Gastroesophageal sphincter (tissue), 4 donors: ENCODE data around the gene LYPD3. TPM values are rescaled to one million over a fixed set of nuclear protein-coding genes. Genes with fewer than 3 reads are reported as not detected.
A peak's percentile ranks its signal among the peaks of the same experiment; 100 is the strongest.
"Not testable (repeated sequence)": the region's sequence is repeated elsewhere in the genome, so short reads cannot be mapped to it uniquely, and the experiment has no call there.

Experiments used
- ATAC-seq: fragments of 150-250 bp; one replicate; pipeline ENCODE4 v1.9.1; 2016; ENCODE audit warnings: mild to moderate bottlenecking, moderate library complexity
- H3K27ac ChIP-seq, 4 donors: fragments of 200-600 bp; sonication (generic) in 3 of 4; 1 replicate in 3 of 4; 2 replicates in 1 of 4; pipeline ENCODE4 v1.5.1; 2016 to 2019
- H3K27me3 ChIP-seq: fragments of 200-600 bp; sonication (generic); one replicate; pipeline ENCODE4 v1.5.1; 2019
- H3K36me3 ChIP-seq, 2 donors: fragments of 200-600 bp; sonication (generic); one replicate each; pipeline ENCODE4 v1.5.1; 2019; ENCODE audit warnings: control low read depth in 1 of 2
- H3K4me1 ChIP-seq, 3 donors: fragments of 200-600 bp; sonication (generic); 1 replicate in 2 of 3; 2 replicates in 1 of 3; pipeline ENCODE4 v1.5.1; 2016 to 2019; ENCODE audit warnings: control low read depth in 2 of 3
- H3K4me3 ChIP-seq, 2 donors: fragments of 200-600 bp; sonication (generic); one replicate each; pipeline ENCODE4 v1.5.1; 2019; ENCODE audit warnings: mild to moderate bottlenecking in 1 of 2, moderate library complexity in 1 of 2
- H3K9me3 ChIP-seq, 3 donors: fragments of 200-600 bp; sonication (generic); one replicate each; pipeline ENCODE4 v1.5.1; 2017 to 2019; ENCODE audit warnings: control low read depth in 2 of 3
- EP300 ChIP-seq: sonication (generic); formaldehyde crosslinking; IDR thresholded peaks from one replicate; pipeline ENCODE4 v1.6.1; 2017; ENCODE audit warnings: antibody characterized with exemption, mild to moderate bottlenecking
- POLR2A ChIP-seq, 2 donors: fragments of 450-650 bp; IDR thresholded peaks; one replicate each; pipeline ENCODE4 v1.6.1; 2017; ENCODE audit warnings: antibody characterized with exemption in 2 of 2, mild to moderate bottlenecking in 2 of 2, moderate library complexity in 1 of 2
- POLR2AphosphoS5 ChIP-seq: sonication (generic); formaldehyde crosslinking; IDR thresholded peaks from one replicate; pipeline ENCODE4 v1.6.1; 2017; ENCODE audit warnings: antibody characterized with exemption
- WGBS, 2 donors: methylation state at CpG; one replicate each; pipeline ENCODE4 v1.1.5; 2018; ENCODE audit warnings: low coverage in 1 of 2; 5-methylcytosine and 5-hydroxymethylcytosine counted together
- total RNA-seq, 4 donors: library from RNA; depleted of rRNA; stranded (reverse); fragments of >200 nt; gene quantifications; one replicate each; pipeline ENCODE4 v1.1.0, GENCODE V29; 2016
- TF ChIP-seq, protein P1 (sequence below), 4 experiments: fragments of 200-600 bp in 2 of 4; fragments of 450-650 bp in 2 of 4; sonication (generic) in 1 of 4; IDR thresholded peaks; one replicate each; pipeline ENCODE4 v1.5.1; 2017 to 2019; ENCODE audit warnings: antibody characterized with exemption in 4 of 4, mild to moderate bottlenecking in 2 of 4, moderate library complexity in 2 of 4

LYPD3 gene
- total RNA-seq, result 1 to 10 TPM in 3 of 4 donors, under 1 TPM in 1; 0.39 to 8.4 (median 2.7) TPM

DNA sequence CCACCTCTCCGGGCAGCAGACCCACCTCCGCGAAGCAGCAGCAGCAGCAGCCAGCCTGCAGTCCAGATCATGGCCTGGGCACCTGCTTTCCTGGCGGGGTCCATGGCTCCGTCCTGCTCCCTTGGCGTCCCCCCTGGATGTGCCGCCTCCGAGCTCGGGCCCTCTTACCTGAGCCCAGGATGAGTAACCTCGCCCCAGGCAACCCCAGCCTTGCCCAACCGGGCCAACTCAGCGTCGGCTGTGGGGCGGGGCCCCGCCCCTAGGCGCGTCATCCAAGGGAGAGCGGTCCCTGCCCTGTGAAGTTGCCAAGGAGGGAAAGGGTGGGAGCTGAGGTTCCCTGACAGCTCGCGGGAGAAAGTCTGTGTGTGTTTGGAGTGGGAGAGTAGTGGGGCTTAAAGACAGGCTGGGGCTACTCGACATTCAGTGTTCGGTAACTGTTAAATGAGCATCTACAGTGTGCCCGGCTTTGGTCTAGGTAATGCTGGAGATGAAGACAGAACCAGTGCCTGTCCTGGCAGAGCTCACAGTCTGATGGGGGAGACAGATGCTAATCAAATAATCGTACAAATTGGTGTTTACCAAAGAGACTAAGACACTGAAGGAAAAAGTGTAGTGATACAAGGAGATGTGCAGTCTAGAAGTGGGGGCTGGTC is at the start of gene LYPD3:
Gene LYPD3, minus strand, starts transcription at position 141 of the 653 bp plus-strand sequence. Its CDS starts 37 bp downstream, at position 104.
- peaks cover 0 to 31% (median 10%) of the 10 kb centered on the region in 3 donors for H3K4me1 ChIP-seq
- H3K36me3 ChIP-seq, result peaks cover 0 to 7% of the 10 kb centered on the region in 2 donors
- peak within 1 kb of the TSS in 1 of 2 donors; percentile 59 for H3K4me3 ChIP-seq
- ATAC-seq, result no peak
- WGBS, 2 donors, result 32 to 48% methylated on average over 6 of the region's 24 CpGs
- no peaks in the 10 kb centered on the region for H3K9me3 ChIP-seq
- H3K27ac ChIP-seq, result peak within 1 kb of the TSS; percentile 36 to 92 (median 90)
- TF ChIP-seq POLR2A (IDR thresholded peaks at IDR 0.05) (no peak), EP300 (no peak), POLR2AphosphoS5 (no peak)
- TF ChIP-seq, protein P1, sequence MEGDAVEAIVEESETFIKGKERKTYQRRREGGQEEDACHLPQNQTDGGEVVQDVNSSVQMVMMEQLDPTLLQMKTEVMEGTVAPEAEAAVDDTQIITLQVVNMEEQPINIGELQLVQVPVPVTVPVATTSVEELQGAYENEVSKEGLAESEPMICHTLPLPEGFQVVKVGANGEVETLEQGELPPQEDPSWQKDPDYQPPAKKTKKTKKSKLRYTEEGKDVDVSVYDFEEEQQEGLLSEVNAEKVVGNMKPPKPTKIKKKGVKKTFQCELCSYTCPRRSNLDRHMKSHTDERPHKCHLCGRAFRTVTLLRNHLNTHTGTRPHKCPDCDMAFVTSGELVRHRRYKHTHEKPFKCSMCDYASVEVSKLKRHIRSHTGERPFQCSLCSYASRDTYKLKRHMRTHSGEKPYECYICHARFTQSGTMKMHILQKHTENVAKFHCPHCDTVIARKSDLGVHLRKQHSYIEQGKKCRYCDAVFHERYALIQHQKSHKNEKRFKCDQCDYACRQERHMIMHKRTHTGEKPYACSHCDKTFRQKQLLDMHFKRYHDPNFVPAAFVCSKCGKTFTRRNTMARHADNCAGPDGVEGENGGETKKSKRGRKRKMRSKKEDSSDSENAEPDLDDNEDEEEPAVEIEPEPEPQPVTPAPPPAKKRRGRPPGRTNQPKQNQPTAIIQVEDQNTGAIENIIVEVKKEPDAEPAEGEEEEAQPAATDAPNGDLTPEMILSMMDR (IDR thresholded peaks at IDR 0.05), result no peak
- H3K27me3 ChIP-seq, result no peaks in the 10 kb centered on the region

GRCh38 chr19:43512399-43512798 is 47.0 kb upstream of the LYPD3 start:
- H3K9me3 ChIP-seq, H3K4me1 ChIP-seq, H3K4me3 ChIP-seq, H3K27ac ChIP-seq, H3K27me3 ChIP-seq, ATAC-seq: not testable (repeated sequence)
- peaks cover 0 to 39% of the 10 kb centered on the region in 2 donors for H3K36me3 ChIP-seq

DNA sequence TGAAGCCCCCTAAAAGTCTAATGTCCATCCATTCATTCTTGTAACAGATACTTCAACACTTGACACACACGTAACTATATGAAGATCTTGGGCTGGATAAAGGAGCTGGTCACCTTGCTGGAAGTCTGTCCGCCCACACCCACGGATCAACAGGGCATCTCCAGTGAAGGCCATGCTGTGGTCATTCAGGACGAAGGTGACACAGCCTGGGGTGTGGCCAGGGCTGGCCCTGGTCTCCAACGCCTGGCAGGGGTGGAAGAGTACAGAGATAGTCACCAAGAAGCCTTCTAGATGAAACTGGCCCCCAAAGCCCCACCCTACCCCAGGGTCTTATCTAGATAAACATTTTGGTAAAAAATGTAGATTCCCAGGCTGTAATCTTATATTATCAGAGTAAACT is 45.9 kb upstream of the LYPD3 start:
- H3K36me3 ChIP-seq, result peaks cover 0 to 45% of the 10 kb centered on the region in 2 donors
- H3K27me3 ChIP-seq, result no peaks in the 10 kb centered on the region
- H3K9me3 ChIP-seq, result no peaks in the 10 kb centered on the region
- ATAC-seq, result no peak
- H3K27ac ChIP-seq, result no peak overlapping the region
- H3K4me3 ChIP-seq, result no peak overlapping the region
- 60% methylated on average over 1 of the region's 5 CpGs; no CpG with 5 or more reads in 1 of the 2 donors for WGBS, 2 donors
- TF ChIP-seq POLR2AphosphoS5 (no peak), POLR2A (IDR thresholded peaks at IDR 0.05) (no peak), EP300 (no peak)
- TF ChIP-seq, protein P1 (IDR thresholded peaks at IDR 0.05), result no peak
- H3K4me1 ChIP-seq, result no peaks in the 10 kb centered on the region

DNA sequence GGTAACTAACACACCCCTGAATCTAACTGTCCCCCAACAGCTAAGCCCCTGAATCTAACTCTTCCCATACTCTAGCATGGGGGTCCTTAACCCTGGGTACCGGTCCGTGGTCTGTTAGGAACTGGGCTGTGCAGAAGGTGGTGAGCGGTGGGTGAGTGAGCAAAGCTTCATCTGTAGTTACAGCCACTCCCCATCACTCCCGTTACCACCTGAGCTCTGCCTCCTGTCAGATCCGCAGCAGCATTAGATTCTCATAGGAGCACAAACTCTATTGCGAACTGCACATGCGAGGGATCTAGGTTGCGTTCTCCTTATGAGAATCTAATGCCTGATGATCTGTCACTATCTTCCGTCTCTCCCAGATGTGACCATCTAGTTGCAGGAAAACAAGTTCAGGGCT is 45.3 kb upstream of the LYPD3 start:
- Histone ChIP-seq H3K27ac (no peak overlapping the region), H3K9me3 (no peaks in the 10 kb centered on the region), H3K4me1 (no peaks in the 10 kb centered on the region), H3K27me3 (no peaks in the 10 kb centered on the region), H3K4me3 (no peak overlapping the region), H3K36me3 (peaks cover 0 to 46% of the 10 kb centered on the region in 2 donors)
- TF ChIP-seq POLR2A (IDR thresholded peaks at IDR 0.05) (no peak), POLR2AphosphoS5 (no peak), EP300 (no peak)
- ATAC-seq, result no peak
- WGBS, 2 donors, result 100% methylated on average over 1 of the region's 9 CpGs; no CpG with 5 or more reads in 1 of the 2 donors

DNA sequence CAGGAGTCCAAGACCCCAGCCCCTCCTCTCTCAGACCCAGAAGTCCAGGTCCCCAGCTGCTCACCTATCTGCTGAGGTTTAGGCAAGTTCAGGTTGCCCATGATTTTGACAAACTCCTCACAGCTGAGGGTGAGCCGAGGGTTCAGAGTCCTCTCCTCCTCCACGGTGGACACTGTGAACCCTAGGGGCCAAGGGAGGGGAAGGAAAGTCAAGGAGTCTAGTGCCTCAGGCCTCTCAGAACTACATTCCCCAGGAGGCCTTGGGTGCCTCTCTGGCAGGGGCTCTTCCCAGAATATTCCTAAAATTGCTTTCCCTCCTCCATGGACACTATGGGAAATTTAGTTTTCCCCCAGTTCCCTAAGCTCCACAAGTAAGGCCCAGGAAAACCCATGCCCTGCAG is 42.5 kb upstream of the LYPD3 start:
- Histone ChIP-seq H3K27ac (no peak overlapping the region), H3K9me3 (no peaks in the 10 kb centered on the region), H3K36me3 (peaks cover 0 to 46% of the 10 kb centered on the region in 2 donors), H3K27me3 (no peaks in the 10 kb centered on the region), H3K4me3 (no peak overlapping the region), H3K4me1 (peaks cover 0 to 16% (median 7%) of the 10 kb centered on the region in 3 donors)
- WGBS, 2 donors, result 58% methylated on average over 2 of the region's 2 CpGs; no CpG with 5 or more reads in 1 of the 2 donors
- no peak for TF ChIP-seq POLR2A (IDR thresholded peaks at IDR 0.05)
- no peak for TF ChIP-seq EP300
- TF ChIP-seq, protein P1 (IDR thresholded peaks at IDR 0.05), result no peak
- no peak for TF ChIP-seq POLR2AphosphoS5
- ATAC-seq, result no peak

DNA sequence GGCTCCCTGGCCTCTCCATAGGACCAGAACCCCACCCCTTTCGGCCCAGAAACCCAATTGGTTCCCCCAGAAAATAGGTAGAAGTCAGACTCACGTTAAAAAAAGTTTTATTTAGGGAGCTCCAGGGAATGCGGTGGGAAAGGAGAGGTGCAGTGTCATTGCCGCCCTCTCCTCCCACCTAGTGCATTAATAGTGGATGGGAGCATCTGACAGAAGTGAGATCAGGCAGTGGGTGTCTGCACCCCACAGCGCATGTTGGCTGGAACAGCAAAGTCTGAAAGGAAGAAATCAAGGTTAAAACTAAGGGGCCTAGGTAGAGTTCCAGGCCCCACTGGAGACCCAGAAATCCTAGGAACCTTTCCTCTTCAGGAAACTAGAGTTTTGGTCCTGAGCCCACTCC is 41.2 kb upstream of the LYPD3 start:
- peaks cover 0 to 47% of the 10 kb centered on the region in 2 donors for H3K36me3 ChIP-seq
- no peak for ATAC-seq
- no peaks in the 10 kb centered on the region for H3K9me3 ChIP-seq
- 88 to 89% methylated on average over 5 of the region's 5 CpGs for WGBS, 2 donors
- TF ChIP-seq, protein P1 (IDR thresholded peaks at IDR 0.05), result no peak
- TF ChIP-seq POLR2AphosphoS5 (no peak), EP300 (no peak), POLR2A (IDR thresholded peaks at IDR 0.05) (no peak)
- H3K4me1 ChIP-seq, result peaks cover 0 to 29% (median 7%) of the 10 kb centered on the region in 3 donors
- no peaks in the 10 kb centered on the region for H3K27me3 ChIP-seq
- H3K4me3 ChIP-seq, result no peak overlapping the region
- no peak overlapping the region for H3K27ac ChIP-seq
